Thyroid gland (tissue), 4 donors: ENCODE measurements around the gene PI16. TPM values are rescaled to one million over a fixed set of nuclear protein-coding genes. Genes with fewer than 3 reads are reported as not detected.
A peak's percentile ranks its signal among the peaks of the same experiment; 100 is the strongest.

Experiments used
- DNase-seq, 2 donors: peaks; one replicate each; pipeline ENCODE4 v3.0.0-alpha.2; 2019
- H3K27ac ChIP-seq, 3 donors: fragments of 200-600 bp; sonication (generic); 1 replicate in 2 of 3; 2 replicates in 1 of 3; pipeline ENCODE4 v1.5.1; 2016 to 2019; ENCODE audit warnings: mild to moderate bottlenecking in 1 of 3, moderate library complexity in 1 of 3
- H3K27me3 ChIP-seq: fragments of 200-600 bp; sonication (generic); one replicate; pipeline ENCODE4 v1.5.1; 2019
- H3K36me3 ChIP-seq, 2 donors: fragments of 200-600 bp; sonication (generic); one replicate each; pipeline ENCODE4 v1.5.1; 2016 to 2019
- H3K4me1 ChIP-seq, 2 donors: fragments of 200-600 bp; sonication (generic); one replicate each; pipeline ENCODE4 v1.5.1; 2017 to 2019
- H3K4me3 ChIP-seq, 3 donors: fragments of 200-600 bp; sonication (generic); replicated peaks in 1 of 3; 1 replicate in 2 of 3; 2 replicates in 1 of 3; pipeline ENCODE4 v1.5.1; 2016; ENCODE audit warnings: mild to moderate bottlenecking in 1 of 3
- H3K9me3 ChIP-seq: fragments of 200-600 bp; sonication (generic); one replicate; pipeline ENCODE4 v1.5.1; 2017
- CTCF ChIP-seq, 6 experiments: fragments of 200-600 bp in 3 of 6; fragments of 450-650 bp in 3 of 6; sonication (generic) in 3 of 6; IDR thresholded peaks; one replicate each; pipeline ENCODE4 v1.5.1; 2016 to 2019; ENCODE audit warnings: antibody characterized with exemption in 6 of 6, mild to moderate bottlenecking in 2 of 6, inconsistent platforms in 1 of 6, moderate library complexity in 1 of 6
- POLR2A ChIP-seq, 2 donors: fragments of 450-650 bp; IDR thresholded peaks; one replicate each; pipeline ENCODE4 v1.6.1; 2017; ENCODE audit warnings: antibody characterized with exemption in 2 of 2, mild to moderate bottlenecking in 2 of 2, moderate library complexity in 1 of 2
- WGBS, 2 donors: methylation state at CpG; one replicate each; pipeline ENCODE4 v1.1.5; 2017; 5-methylcytosine and 5-hydroxymethylcytosine counted together
- intact Hi-C: fragments of 100-400 bp; cut with DNase I; formaldehyde crosslinking; loops from one replicate; pipeline ENCODE4 v1.15.1; 2023
- total RNA-seq, 4 donors: library from RNA; depleted of rRNA; stranded (reverse); fragments of >200 nt; gene quantifications; one replicate each; pipeline ENCODE4 v1.2.3, GENCODE V29; 2016

PI16 gene
- total RNA-seq, 4 donors from 2014 or later, result 5.1 to 22.9 (median 9.1) TPM

DNA sequence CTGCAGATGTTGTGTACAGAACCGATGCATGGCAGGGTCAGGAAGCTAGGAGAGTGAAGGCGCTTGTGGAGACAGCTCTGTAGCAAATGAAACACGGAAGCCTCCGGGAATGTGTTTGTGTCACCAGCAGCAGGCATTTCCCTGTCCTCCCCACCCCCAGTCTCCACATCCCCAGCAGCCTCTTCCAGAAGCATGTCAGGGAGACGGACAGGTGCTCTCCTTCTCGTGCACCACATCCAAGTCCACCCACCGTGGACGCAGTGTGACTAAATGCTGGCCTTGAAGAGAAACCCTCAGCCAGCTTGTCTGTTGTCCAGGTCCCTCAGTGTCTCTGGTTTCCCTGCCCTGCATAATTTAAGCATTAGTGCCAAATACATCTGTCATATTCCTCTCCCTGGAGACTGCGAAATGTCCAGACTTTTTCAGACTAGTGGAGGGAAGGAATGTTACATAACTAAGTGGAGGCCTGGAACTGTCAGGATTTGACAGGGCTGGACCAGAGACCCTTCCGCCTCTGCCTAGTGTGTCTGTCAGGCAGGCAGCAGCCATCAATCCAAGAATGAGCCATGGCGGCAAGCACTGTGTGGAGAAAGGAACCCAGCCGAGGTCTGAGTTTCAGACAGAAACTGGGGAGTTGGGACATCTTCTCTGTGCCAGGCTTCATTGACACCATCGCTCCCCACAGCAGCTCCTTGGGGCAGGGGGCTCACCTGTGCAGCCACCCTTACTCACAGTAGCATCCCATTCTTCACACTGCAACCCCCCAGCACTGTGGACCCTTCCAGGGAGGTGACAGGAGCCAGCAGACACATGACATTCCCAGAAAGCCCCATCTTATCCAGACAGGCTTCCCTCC lies 26.6 kb upstream of the PI16 start:
- Histone ChIP-seq H3K9me3 (no peaks in the 10 kb centered on the region), H3K36me3 (peaks cover 7 to 9% of the 10 kb centered on the region in 2 donors), H3K4me3 (no peak overlapping the region), H3K4me1 (peaks cover 10 to 27% of the 10 kb centered on the region in 2 donors), H3K27ac (peak overlapping the region in 2 of 3 donors; percentile 36 to 65), H3K27me3 (no peaks in the 10 kb centered on the region)
- DNase-seq, result no peak
- intact Hi-C loops, result no loop called here
- WGBS, 2 donors, result 58 to 77% methylated on average over 12 to 13 of the region's 13 CpGs
- no peak for TF ChIP-seq CTCF (IDR thresholded peaks at IDR 0.05)
- TF ChIP-seq POLR2A (IDR thresholded peaks at IDR 0.05), result no peak

GRCh38 chr6:36928547-36928918 lies 26.0 kb upstream of the PI16 start:
- H3K9me3 ChIP-seq, result no peaks in the 10 kb centered on the region
- H3K4me3 ChIP-seq, result no peak overlapping the region
- no peaks in the 10 kb centered on the region for H3K27me3 ChIP-seq
- peak overlapping the region in 1 of 3 donors; percentile 13 for H3K27ac ChIP-seq
- 77 to 82% methylated on average over 7 of the region's 7 CpGs for WGBS, 2 donors
- peaks cover 10 to 27% of the 10 kb centered on the region in 2 donors for H3K4me1 ChIP-seq
- no peak for DNase-seq
- intact Hi-C loops, result no loop called here
- peaks cover 3 to 5% of the 10 kb centered on the region in 2 donors for H3K36me3 ChIP-seq
- TF ChIP-seq CTCF (IDR thresholded peaks at IDR 0.05) (no peak), POLR2A (IDR thresholded peaks at IDR 0.05) (no peak)

- no peak for TF ChIP-seq CTCF (IDR thresholded peaks at IDR 0.05)
- no peak for TF ChIP-seq POLR2A (IDR thresholded peaks at IDR 0.05)
- H3K27ac ChIP-seq, result no peak overlapping the region
- no peak for DNase-seq
- WGBS, 2 donors, result 87 to 92% methylated on average over 10 of the region's 10 CpGs
- H3K9me3 ChIP-seq, result no peaks in the 10 kb centered on the region
- peaks cover 10 to 27% of the 10 kb centered on the region in 2 donors for H3K4me1 ChIP-seq
- intact Hi-C loops, result no loop called here
- H3K36me3 ChIP-seq, result no peaks in the 10 kb centered on the region
- no peaks in the 10 kb centered on the region for H3K27me3 ChIP-seq
- no peak overlapping the region for H3K4me3 ChIP-seq
These were observed 25.4 kb upstream of the PI16 start for GRCh38 chr6:36929152-36929551.

- 39 to 52% methylated on average over 5 of the region's 5 CpGs for WGBS, 2 donors
- intact Hi-C loops, result no loop called here
- Histone ChIP-seq H3K4me3 (no peak overlapping the region), H3K36me3 (no peaks in the 10 kb centered on the region), H3K4me1 (peaks cover 10 to 27% of the 10 kb centered on the region in 2 donors), H3K27ac (no peak overlapping the region), H3K9me3 (no peaks in the 10 kb centered on the region), H3K27me3 (no peaks in the 10 kb centered on the region)
- TF ChIP-seq POLR2A (IDR thresholded peaks at IDR 0.05), result no peak
- DNase-seq, result no peak
These were observed 24.9 kb upstream of the PI16 start for GRCh38 chr6:36929607-36930006.

GRCh38 chr6:36930483-36930882 lies 24.1 kb upstream of the PI16 start:
- DNase-seq, result no peak
- peaks cover 10 to 27% of the 10 kb centered on the region in 2 donors for H3K4me1 ChIP-seq
- no peaks in the 10 kb centered on the region for H3K9me3 ChIP-seq
- TF ChIP-seq CTCF (IDR thresholded peaks at IDR 0.05), result no peak
- no peak for TF ChIP-seq POLR2A (IDR thresholded peaks at IDR 0.05)
- no peaks in the 10 kb centered on the region for H3K36me3 ChIP-seq
- intact Hi-C loops, result no loop called here
- no peaks in the 10 kb centered on the region for H3K27me3 ChIP-seq
- H3K27ac ChIP-seq, result no peak overlapping the region
- H3K4me3 ChIP-seq, result no peak overlapping the region
- WGBS, 2 donors, result 82 to 94% methylated on average over 4 of the region's 4 CpGs
